ENCODE data around the gene FREM2. TPM values are rescaled to one million over a fixed set of nuclear protein-coding genes. Genes with fewer than 3 reads are reported as not detected.
A peak's percentile ranks its signal among the peaks of the same experiment; 100 is the strongest.

Gene FREM2
- total RNA-seq, 1 experiment from 2014 or later: not detected

DNA sequence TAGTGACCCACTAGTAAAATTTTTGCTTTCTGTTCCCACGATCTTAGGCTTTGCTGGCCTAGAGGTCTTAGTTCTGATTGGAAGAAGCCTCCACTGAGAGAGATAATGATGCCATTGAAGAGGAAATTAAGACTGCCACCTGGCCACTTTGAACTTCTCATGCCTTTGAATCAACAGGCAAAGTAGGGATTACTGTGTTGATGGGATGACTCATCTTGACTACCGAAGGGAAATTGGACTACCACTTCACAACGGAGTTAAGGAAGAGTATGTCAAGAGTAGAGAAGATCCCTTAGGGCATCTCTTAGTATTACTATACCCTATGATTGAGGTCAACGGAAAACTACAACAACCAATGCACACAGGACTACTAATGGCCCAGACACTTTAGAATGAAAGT is 12.7 kb upstream of the FREM2 start:
- no peak overlapping the region for H3K4me3 Mint-ChIP-seq (ENCODE audit: unreplicated experiment)
- intact Hi-C loops (cut with micrococcal nuclease): no loop called here
- peak; percentile 36 for DNase-seq (ENCODE audit: unreplicated experiment)
- ChIA-PET CTCF (no interaction called here), POLR2A (no interaction called here)
- H3K9me3 Mint-ChIP-seq (ENCODE audit: unreplicated experiment): no peaks in the 10 kb centered on the region
- H3K4me1 Mint-ChIP-seq (ENCODE audit: insufficient read depth, unreplicated experiment): no peaks in the 10 kb centered on the region
- no peaks in the 10 kb centered on the region for H3K36me3 Mint-ChIP-seq (ENCODE audit: insufficient read depth, unreplicated experiment)
- BruUV-seq (replicated peaks): no TSS peak
- no peak for TF ChIP-seq CTCF (IDR thresholded peaks at IDR 0.05; ENCODE audit: unreplicated experiment)
- H3K27ac Mint-ChIP-seq (ENCODE audit: low read depth, unreplicated experiment): no peak overlapping the region
- H3K27me3 Mint-ChIP-seq (ENCODE audit: insufficient read depth, unreplicated experiment): peaks cover 46% of the 10 kb centered on the region

- BruUV-seq (replicated peaks): no TSS peak
- Mint-ChIP-seq H3K36me3 (ENCODE audit: insufficient read depth, unreplicated experiment) (no peaks in the 10 kb centered on the region), H3K27me3 (ENCODE audit: insufficient read depth, unreplicated experiment) (peaks cover 19% of the 10 kb centered on the region), H3K9me3 (ENCODE audit: unreplicated experiment) (no peaks in the 10 kb centered on the region), H3K4me1 (ENCODE audit: insufficient read depth, unreplicated experiment) (peaks cover 2% of the 10 kb centered on the region), H3K4me3 (ENCODE audit: unreplicated experiment) (no peak overlapping the region), H3K27ac (ENCODE audit: low read depth, unreplicated experiment) (no peak overlapping the region)
- POLR2A ChIA-PET: interaction anchor here (0.9 kb wide), 1 partner anchor 8 kb away, joined by 3 read pairs; no protein-coding TSS in a partner anchor
- no peak for TF ChIP-seq CTCF (IDR thresholded peaks at IDR 0.05; ENCODE audit: unreplicated experiment)
- CTCF ChIA-PET: interaction anchor here (1.4 to 3.5 kb wide), 3 partner anchors 10 to 190 kb away, joined by 3 to 16 read pairs (median 4); no protein-coding TSS in a partner anchor
- no peak for DNase-seq (ENCODE audit: unreplicated experiment)
- intact Hi-C loops (cut with micrococcal nuclease): no loop called here
These were observed 6.0 kb upstream of the FREM2 start for GRCh38 chr13:38680912-38681311.

GRCh38 chr13:38684714-38685113 is 2.2 kb upstream of the FREM2 start:
- ChIA-PET CTCF (interaction anchor here (1.0 to 5.7 kb wide), 5 partner anchors 24 to 223 kb away, joined by 3 to 119 read pairs (median 4); no protein-coding TSS in a partner anchor), POLR2A (interaction anchor here (0.6 to 1.6 kb wide), 2 partner anchors 79 to 188 kb away, joined by 3 to 5 read pairs; no protein-coding TSS in a partner anchor)
- Mint-ChIP-seq H3K36me3 (ENCODE audit: insufficient read depth, unreplicated experiment) (no peaks in the 10 kb centered on the region), H3K27me3 (ENCODE audit: insufficient read depth, unreplicated experiment) (no peaks in the 10 kb centered on the region), H3K4me3 (ENCODE audit: unreplicated experiment) (no peak overlapping the region), H3K27ac (ENCODE audit: low read depth, unreplicated experiment) (no peak overlapping the region), H3K4me1 (ENCODE audit: insufficient read depth, unreplicated experiment) (peaks cover 7% of the 10 kb centered on the region), H3K9me3 (ENCODE audit: unreplicated experiment) (no peaks in the 10 kb centered on the region)
- intact Hi-C loops (cut with micrococcal nuclease): loop anchor here (5.0 kb wide), 1 partner anchor 188 kb away; no protein-coding TSS in a partner anchor
- no peak for DNase-seq (ENCODE audit: unreplicated experiment)
- no peak for TF ChIP-seq CTCF (IDR thresholded peaks at IDR 0.05; ENCODE audit: unreplicated experiment)
- no TSS peak for BruUV-seq (replicated peaks)

DNA sequence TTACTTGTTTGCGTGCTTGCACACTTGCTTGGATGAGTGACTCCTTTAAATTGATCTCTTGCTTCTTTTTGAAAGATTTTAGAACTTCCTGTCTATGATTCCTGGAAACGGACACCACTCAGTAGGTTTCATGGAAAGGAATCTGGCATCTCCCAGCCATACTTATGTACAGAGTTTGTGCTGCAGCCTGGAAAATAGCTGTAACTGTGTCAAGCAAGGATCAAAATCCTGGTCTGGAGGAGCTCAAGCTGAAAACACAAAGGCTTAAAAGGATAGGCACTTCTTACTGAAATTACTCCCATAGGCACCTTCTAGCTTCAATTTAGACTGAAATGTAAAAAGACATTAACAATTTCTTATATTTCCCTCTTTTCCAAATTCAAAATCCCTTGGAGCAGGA is 1.4 kb upstream of the FREM2 start:
- no TSS peak for BruUV-seq (replicated peaks)
- H3K36me3 Mint-ChIP-seq (ENCODE audit: insufficient read depth, unreplicated experiment): no peaks in the 10 kb centered on the region
- no peak overlapping the region for H3K4me3 Mint-ChIP-seq (ENCODE audit: unreplicated experiment)
- ChIA-PET POLR2A (interaction anchor here (0.8 to 1.8 kb wide), 8 partner anchors 15 to 206 kb away, joined by 3 to 8 read pairs (median 3); no protein-coding TSS in a partner anchor), CTCF (interaction anchor here (0.7 to 5.7 kb wide), 30 partner anchors 8 to 332 kb away, joined by 3 to 119 read pairs (median 5); no protein-coding TSS in a partner anchor)
- no peaks in the 10 kb centered on the region for H3K9me3 Mint-ChIP-seq (ENCODE audit: unreplicated experiment)
- no peaks in the 10 kb centered on the region for H3K27me3 Mint-ChIP-seq (ENCODE audit: insufficient read depth, unreplicated experiment)
- H3K27ac Mint-ChIP-seq (ENCODE audit: low read depth, unreplicated experiment): no peak overlapping the region
- DNase-seq (ENCODE audit: unreplicated experiment): no peak
- intact Hi-C loops (cut with micrococcal nuclease): loop anchor here (5.0 kb wide), 1 partner anchor 187 kb away; no protein-coding TSS in a partner anchor
- no peak for TF ChIP-seq CTCF (IDR thresholded peaks at IDR 0.05; ENCODE audit: unreplicated experiment)
- peaks cover 7% of the 10 kb centered on the region for H3K4me1 Mint-ChIP-seq (ENCODE audit: insufficient read depth, unreplicated experiment)

Data from MCF 10A (cell line).